Measurements from ENCODE around the gene CHRNA7.
"Not testable (repeated sequence)": the region's sequence is repeated elsewhere in the genome, so short reads cannot be mapped to it uniquely, and the experiment has no call there.

The CHRNA7 gene

GRCh38 chr15:32120577-32121383, 90.5 kb downstream of the CHRNA7 start:
- DNase-seq: no peak

- DNase-seq: no peak
Observed at GRCh38 chr15:32121384-32121695, 91.0 kb downstream of the CHRNA7 start.

DNA sequence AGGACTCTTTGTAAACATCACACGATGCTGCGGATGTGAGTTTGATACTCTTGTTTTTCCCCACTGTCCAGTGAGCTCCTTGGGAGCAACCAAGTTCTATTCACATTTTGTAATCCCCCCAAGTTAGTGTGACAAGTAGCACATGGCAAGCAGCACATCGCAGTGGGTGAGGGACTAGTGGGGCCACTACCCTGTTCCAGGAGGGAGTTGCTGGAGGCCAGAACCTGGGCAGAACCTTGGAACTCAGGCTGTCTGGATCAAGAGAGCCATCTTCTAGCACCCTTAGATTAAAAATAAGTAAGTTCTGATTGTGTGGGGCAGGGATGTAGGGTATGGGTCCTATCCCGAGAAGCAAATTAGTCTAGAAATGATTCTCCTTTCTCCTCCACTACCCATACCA, 91.7 kb downstream of the CHRNA7 start:
- DNase-seq: no peak

DNA sequence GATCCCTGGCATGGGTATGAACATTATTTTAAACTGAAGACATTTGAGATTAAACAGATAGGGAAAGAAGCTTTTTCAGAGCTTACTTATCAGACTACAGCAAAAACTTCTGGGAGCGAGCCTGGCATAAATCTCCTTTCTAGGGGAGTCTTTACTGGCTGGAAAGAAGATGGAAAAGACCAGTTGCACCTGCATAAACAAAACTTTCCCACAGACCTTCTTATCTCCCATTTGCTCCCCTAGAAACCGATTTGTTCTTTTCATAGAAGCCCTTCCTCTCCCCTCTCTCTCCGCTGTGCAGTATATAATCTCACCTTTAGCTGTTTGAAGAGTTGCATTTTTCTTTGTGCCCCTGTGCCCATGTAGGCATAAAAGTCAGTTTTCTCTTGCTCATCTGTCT, 93.2 kb downstream of the CHRNA7 start:
- DNase-seq: no peak

GRCh38 chr15:32124726-32125125, 94.4 kb downstream of the CHRNA7 start:
- no peak for DNase-seq

DNA sequence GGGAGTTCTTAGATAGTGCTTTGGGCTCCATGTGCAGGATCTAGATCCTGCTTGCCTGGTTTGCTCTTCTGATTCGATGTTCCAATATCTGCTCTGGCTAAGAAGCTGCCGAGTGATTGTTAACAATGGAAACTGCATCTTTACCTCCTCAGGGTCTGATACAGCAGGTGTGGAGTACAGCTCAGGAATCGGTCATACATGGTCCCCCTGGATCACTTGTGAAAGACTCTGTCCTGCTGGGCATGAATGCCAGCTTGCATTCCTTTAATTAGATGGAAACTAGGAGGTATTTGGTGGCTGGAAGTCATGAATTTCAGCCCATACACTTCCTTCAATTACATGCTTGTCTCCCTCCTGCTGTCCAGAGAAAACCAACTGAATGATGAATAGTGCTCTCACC, 95.3 kb downstream of the CHRNA7 start:
- no peak for DNase-seq

DNA sequence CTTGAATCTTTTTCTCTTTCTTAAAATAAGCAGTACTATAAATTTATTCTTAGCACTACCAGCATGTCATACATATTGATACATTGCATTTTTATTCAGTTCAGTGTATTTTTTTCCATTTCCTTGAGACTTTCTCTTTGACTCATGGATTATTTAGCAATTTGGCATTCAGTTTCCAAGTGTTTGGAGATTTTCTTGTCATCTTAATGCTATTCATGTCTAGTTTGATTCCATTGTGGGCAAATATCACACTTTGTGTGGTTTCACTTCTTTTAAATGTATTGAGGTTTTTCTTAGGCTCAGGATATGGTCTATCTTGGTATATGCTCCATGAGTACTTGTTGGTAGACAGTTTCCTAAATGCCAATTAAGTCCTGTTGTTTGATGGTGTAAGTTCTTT, 99.5 kb downstream of the CHRNA7 start:
- DNase-seq: no peak

- DNase-seq: no peak
Observed at GRCh38 chr15:32130823-32131222, 100.5 kb downstream of the CHRNA7 start.

GRCh38 chr15:32131803-32132202, 101.5 kb downstream of the CHRNA7 start:
- no peak for DNase-seq

DNA sequence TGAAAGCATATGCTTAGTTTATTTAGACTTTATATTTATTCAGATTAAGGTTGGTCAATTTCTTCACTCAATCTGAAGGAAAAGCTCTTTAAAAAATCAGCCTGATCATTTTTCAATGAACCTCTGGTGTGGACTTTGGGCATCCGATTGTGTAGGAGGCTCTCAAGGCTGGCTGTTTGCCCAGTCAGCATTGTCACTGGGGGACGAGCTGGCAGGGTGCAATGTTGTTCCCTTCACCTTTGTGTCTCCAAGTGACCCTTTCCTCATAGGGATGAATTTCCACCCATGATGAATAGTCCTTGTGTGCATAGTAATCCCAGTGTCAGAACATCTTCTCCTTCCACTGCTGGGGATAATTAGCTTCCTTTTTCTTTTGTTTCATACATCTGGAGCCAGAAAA, 102.5 kb downstream of the CHRNA7 start:
- DNase-seq: no peak

GRCh38 chr15:32134842-32135241, 104.5 kb downstream of the CHRNA7 start:
- no peak for DNase-seq

DNA sequence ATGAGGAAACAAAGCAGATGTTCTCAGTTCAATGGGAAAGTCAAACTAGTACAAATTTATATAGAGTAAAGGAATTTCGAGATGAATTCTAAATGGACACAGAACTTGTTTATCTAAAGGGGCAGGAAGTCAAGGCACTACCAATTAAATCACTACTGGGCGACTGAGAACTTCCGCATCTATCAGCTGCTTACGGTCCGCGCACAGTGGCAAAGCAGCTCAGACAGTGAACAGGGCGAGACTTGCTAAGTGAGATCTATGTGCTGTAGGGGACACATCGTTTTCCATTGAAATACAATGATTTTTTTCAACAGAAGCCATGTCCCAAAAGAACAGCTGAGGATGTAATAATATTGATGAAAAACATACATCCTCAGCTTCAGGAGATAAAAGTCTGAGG, 105.0 kb downstream of the CHRNA7 start:
- DNase-seq: no peak

GRCh38 chr15:32145512-32145911, 115.2 kb downstream of the CHRNA7 start:
- DNase-seq: not testable (repeated sequence)

DNA sequence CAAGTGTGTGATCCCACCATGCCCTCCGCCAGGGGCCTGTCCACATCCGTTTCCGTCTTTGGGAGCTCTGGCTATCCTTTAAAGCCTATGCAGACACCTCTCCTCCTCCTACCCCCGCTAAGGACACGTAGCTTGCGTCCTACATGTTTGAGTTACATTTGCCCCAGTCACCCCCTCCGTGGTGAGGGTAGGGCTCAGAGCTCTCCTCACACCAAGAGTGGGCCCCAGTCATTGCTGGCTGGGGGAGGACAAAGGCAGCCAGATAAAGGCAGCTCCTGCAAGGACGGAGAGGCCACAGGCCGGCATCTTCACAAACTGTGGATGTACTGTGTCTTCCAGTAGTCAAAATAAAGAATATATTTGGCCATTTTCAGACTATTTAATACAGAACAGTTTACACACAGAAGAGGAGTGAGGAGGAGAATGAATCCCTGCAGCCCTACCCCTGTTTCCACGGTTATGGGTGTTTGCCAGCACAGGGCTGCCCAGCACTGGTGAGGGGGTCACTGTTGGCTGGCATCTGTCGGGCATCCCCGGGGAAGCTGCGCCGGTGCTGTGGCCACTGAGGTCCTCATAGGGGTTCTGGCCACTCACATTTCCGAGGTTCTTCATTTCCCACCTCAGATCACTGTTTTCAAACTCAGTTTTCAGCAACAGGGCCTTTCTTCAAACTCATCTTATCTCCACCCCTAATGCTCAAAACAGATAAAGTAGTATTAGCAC, 118.7 kb downstream of the CHRNA7 start:
- no peak for DNase-seq

DNA sequence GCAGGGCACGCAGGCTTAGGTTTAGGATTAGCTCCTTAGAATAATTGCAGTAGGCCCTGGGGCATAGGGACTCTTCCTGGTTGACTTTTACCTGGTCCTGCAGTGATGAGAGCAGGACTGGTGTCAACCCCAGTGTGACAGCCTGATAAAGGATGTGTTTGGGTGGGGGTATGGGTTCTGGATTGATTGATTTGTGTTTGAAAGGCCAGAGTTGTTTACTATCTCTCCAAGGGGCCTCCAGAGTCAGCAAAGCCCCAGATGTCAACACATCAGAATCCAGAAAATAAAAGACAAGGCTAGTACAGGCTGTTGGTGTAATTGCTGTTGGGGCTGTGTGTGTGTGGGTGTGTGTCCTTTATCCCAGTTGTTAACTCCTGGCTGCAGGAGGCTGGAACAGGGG, 122.3 kb downstream of the CHRNA7 start:
- no peak for DNase-seq

GRCh38 chr15:32153868-32154623, 123.7 kb downstream of the CHRNA7 start:
- DNase-seq: not testable (repeated sequence)

DNA sequence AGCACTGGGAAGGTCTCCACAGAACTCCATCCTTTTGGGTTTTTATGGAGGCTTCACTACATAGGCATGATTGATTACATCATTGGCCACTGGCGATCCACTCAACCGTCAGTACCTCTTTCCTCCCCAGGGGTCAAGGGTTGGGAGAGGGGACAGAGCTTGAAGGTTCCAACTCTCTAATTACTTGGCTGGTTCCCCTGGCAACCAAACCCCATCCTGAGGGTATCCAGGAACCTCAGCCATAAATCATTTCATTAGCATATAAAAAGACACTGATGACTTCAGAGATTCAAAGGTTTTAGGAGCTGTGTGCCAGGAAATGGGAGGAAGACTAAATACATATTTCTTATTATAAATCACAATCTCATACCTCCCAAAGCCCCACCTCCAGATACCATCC, 131.8 kb downstream of the CHRNA7 start:
- not testable (repeated sequence) for DNase-seq

DNA sequence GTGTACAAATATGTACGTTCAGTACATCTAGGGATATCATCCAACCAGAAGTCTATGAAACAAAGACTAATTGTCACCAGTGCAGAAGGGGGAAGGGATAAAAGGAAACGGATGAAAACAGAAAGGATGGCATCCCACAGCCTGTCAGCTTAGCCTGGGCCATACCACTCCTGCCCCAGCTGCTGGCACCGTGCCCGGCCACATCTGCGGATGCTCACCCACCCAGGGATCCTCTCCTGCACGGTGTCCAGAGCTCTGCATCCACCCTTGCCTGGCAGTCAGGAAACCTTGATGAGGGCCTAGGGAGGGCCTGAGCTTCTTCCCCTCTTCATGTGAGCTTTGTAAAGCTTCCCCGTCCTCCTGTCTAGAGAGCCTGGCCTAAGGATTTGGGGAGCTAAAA, 133.8 kb downstream of the CHRNA7 start:
- DNase-seq: not testable (repeated sequence)

DNA sequence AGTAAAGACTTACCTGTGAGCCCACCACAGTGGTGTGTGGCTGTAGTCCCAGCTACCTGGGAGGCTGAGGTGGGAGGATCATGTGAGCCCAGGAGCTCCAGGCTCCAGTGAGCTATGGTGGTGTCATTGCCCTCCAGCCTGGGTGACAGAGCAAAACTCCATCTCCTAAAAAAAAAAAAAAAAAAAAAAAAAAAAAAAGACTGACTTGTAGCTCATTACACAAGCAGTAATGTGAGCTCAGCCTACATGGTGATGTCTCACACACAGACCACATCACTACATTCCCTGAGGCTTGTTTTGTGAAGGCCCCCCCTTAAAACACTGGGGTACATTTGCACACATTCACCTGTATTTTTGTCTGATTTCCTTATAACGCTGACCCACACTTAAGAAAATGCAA, 134.4 kb downstream of the CHRNA7 start:
- DNase-seq: not testable (repeated sequence)

DNA sequence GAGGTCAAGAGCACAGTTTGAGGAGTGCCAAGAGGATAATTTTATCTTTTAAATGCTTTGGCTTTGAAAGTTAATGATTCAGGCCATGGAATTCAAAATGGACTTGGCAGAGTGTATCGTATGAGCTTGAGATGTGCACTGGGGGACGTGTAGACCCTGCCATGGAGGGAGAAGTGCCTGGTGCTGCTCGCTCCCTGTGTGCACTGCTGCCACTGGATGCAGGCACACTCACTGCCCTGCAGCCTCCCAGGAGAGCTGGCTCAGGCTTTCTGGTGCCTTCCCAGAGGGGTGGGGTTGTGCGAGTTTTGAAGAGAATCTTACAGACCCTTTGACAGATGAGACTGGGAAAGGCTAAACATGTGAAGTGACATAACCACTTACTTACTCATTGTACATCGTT, 135.5 kb downstream of the CHRNA7 start:
- DNase-seq: not testable (repeated sequence)

GRCh38 chr15:32166270-32166669, 136.0 kb downstream of the CHRNA7 start:
- not testable (repeated sequence) for DNase-seq

GRCh38 chr15:32167913-32168312, 137.6 kb downstream of the CHRNA7 start:
- not testable (repeated sequence) for DNase-seq

- DNase-seq: not testable (repeated sequence)
Observed at GRCh38 chr15:32180579-32180978, 150.3 kb downstream of the CHRNA7 start.

- not testable (repeated sequence) for DNase-seq
Observed at GRCh38 chr15:32193780-32194179, 163.5 kb downstream of the CHRNA7 start.
